Measurements from ENCODE around the gene SOCS7. TPM values are rescaled to one million over a fixed set of nuclear protein-coding genes. Genes with fewer than 3 reads are reported as not detected.
"Not testable (repeated sequence)": the region's sequence is repeated elsewhere in the genome, so short reads cannot be mapped to it uniquely, and the experiment has no call there.

SOCS7 gene
- total RNA-seq, 1 donor from 2014 or later: 33.3 TPM

DNA sequence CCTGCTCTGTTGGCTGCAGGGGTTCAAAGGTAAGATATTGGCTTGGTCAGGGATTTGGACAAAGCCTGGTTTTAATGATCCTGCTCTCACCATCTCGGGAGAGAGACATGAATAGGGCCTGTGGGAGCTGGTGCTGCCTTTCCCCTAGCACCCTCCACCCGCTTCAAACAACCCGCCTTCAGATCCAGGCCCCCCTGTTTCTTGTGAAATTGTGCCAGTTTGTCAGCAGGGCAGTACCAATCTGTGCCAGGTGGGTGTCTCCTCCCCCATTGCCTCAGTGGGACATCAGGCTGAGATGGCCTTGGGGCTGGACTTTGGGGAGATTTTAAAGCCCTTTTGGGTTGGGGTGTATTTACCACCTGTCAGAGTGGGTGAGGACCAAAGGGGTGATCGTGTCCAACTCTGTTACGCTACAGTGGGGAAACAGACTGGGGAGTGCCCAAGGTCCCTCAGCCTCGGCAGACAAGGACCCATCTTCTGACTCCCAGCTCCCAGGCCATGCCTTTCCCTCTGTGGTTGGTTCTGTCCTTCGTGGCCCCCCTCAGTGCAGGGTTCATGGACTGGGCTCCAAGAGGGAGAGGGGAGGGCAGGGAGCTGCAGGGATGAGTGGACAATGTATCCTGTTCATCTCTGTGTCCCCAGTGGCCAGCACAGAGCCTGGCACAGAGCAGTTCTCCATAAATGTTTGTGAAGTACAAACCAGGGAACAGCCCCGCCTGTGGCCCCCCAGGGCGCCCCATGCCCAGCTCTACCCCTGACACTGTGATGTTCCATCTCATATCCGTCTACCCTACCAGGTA lies 79.9 kb downstream of the SOCS7 start:
- H3K4me1 Mint-ChIP-seq (ENCODE audit: low read depth, unreplicated experiment): peaks cover 5% of the 10 kb centered on the region
- H3K27ac Mint-ChIP-seq (ENCODE audit: unreplicated experiment): no peak overlapping the region

DNA sequence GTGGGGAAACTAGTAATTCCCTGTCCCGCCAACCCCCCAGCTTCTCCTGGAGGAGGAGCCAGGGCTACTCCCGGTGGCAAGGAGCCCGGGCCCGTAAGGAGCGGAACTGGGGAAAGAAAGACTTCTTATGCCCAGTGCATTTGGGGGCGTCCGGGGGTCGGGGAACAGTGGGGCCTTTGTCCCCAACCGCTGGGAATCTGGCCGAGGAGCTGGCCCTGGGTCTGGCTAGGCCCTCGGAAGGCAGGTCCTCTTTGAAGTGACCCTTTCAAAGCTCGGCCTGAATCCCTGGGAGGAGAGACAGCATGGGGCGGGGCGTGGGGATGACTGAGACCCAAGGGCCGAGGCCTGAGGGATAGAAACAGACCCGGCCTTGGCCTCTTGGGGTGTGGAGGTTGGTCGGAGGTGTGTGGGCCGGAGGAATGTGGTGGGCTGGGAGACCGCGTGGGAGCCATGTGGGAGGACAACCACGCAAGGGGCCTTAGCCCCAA lies 82.6 kb downstream of the SOCS7 start:
- H3K27me3 Mint-ChIP-seq (ENCODE audit: unreplicated experiment): peaks cover 10% of the 10 kb centered on the region
- peaks cover 3% of the 10 kb centered on the region for H3K36me3 Mint-ChIP-seq (ENCODE audit: unreplicated experiment)
- no peak overlapping the region for H3K4me3 Mint-ChIP-seq (ENCODE audit: unreplicated experiment)
- DNase-seq: no peak
- H3K4me1 Mint-ChIP-seq (ENCODE audit: low read depth, unreplicated experiment): peaks cover 2% of the 10 kb centered on the region
- peaks cover 1% of the 10 kb centered on the region for H3K9me3 Mint-ChIP-seq (ENCODE audit: unreplicated experiment)
- no peak overlapping the region for H3K27ac Mint-ChIP-seq (ENCODE audit: unreplicated experiment)
- TF ChIP-seq, protein P1, sequence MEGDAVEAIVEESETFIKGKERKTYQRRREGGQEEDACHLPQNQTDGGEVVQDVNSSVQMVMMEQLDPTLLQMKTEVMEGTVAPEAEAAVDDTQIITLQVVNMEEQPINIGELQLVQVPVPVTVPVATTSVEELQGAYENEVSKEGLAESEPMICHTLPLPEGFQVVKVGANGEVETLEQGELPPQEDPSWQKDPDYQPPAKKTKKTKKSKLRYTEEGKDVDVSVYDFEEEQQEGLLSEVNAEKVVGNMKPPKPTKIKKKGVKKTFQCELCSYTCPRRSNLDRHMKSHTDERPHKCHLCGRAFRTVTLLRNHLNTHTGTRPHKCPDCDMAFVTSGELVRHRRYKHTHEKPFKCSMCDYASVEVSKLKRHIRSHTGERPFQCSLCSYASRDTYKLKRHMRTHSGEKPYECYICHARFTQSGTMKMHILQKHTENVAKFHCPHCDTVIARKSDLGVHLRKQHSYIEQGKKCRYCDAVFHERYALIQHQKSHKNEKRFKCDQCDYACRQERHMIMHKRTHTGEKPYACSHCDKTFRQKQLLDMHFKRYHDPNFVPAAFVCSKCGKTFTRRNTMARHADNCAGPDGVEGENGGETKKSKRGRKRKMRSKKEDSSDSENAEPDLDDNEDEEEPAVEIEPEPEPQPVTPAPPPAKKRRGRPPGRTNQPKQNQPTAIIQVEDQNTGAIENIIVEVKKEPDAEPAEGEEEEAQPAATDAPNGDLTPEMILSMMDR (IDR thresholded peaks at IDR 0.05; ENCODE audit: partially characterized antibody, unreplicated experiment): no peak

More for the DNA sequence above, 79.9 kb downstream of the SOCS7 start:
- no peak overlapping the region for H3K4me3 Mint-ChIP-seq (ENCODE audit: unreplicated experiment)
- H3K36me3 Mint-ChIP-seq (ENCODE audit: unreplicated experiment): no peaks in the 10 kb centered on the region
- TF ChIP-seq, protein P1 (IDR thresholded peaks at IDR 0.05; ENCODE audit: partially characterized antibody, unreplicated experiment): no peak
- peaks cover 3% of the 10 kb centered on the region for H3K9me3 Mint-ChIP-seq (ENCODE audit: unreplicated experiment)
- H3K27me3 Mint-ChIP-seq (ENCODE audit: unreplicated experiment): peaks cover 11% of the 10 kb centered on the region
- no peak for DNase-seq

DNA sequence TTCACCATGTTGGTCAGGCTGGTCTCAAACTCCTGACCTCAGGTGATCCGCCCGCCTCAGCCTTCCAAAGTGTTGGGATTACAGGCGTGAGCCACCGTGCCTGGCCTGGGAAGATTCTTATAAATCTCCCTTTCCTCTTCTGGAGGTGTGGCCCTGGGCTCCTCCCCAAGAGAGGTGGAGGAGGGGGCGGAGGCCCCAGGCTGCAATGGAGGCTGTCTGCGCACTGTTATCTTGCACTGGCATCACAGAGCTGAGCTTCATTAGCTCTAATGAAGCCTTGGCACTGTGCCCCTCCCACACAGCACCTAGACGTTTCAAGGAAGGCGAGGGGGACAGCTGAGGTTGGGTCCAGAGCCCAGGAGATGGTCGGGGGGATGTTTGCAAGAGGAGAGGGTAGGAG lies 84.2 kb downstream of the SOCS7 start:
- H3K36me3 Mint-ChIP-seq (ENCODE audit: unreplicated experiment): peaks cover 5% of the 10 kb centered on the region
- no peak for DNase-seq
- H3K27me3 Mint-ChIP-seq (ENCODE audit: unreplicated experiment): peaks cover 5% of the 10 kb centered on the region
- TF ChIP-seq, protein P1 (IDR thresholded peaks at IDR 0.05; ENCODE audit: partially characterized antibody, unreplicated experiment): no peak
- no peaks in the 10 kb centered on the region for H3K4me1 Mint-ChIP-seq (ENCODE audit: low read depth, unreplicated experiment)
- H3K27ac Mint-ChIP-seq (ENCODE audit: unreplicated experiment): no peak overlapping the region
- no peak overlapping the region for H3K4me3 Mint-ChIP-seq (ENCODE audit: unreplicated experiment)
- H3K9me3 Mint-ChIP-seq (ENCODE audit: unreplicated experiment): no peaks in the 10 kb centered on the region

DNA sequence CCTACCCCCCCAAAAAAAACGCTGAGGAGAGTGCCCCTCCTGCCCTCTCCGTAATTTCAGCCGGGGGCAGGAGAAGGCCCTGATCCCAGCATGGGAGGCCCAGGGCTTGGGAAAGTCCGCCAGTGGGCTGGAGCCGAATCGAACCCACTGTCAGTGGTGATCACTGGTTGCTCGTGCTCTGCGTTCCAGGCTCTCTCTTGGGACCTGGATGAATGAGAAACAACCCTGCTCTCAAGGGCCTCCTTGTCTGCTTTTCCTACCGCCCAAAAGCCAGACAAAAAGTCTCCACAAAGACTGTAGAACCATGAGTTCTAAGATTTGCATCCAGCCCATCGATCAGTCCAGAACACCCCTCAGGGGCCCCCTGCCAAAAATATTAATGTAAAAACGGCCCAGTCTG lies 84.7 kb downstream of the SOCS7 start:
- no peak overlapping the region for H3K27ac Mint-ChIP-seq (ENCODE audit: unreplicated experiment)
- H3K27me3 Mint-ChIP-seq (ENCODE audit: unreplicated experiment): peaks cover 4% of the 10 kb centered on the region
- H3K9me3 Mint-ChIP-seq (ENCODE audit: unreplicated experiment): no peaks in the 10 kb centered on the region
- no peak overlapping the region for H3K4me3 Mint-ChIP-seq (ENCODE audit: unreplicated experiment)
- no peaks in the 10 kb centered on the region for H3K4me1 Mint-ChIP-seq (ENCODE audit: low read depth, unreplicated experiment)
- no peak for DNase-seq
- TF ChIP-seq, protein P1 (IDR thresholded peaks at IDR 0.05; ENCODE audit: partially characterized antibody, unreplicated experiment): no peak
- peaks cover 5% of the 10 kb centered on the region for H3K36me3 Mint-ChIP-seq (ENCODE audit: unreplicated experiment)

DNA sequence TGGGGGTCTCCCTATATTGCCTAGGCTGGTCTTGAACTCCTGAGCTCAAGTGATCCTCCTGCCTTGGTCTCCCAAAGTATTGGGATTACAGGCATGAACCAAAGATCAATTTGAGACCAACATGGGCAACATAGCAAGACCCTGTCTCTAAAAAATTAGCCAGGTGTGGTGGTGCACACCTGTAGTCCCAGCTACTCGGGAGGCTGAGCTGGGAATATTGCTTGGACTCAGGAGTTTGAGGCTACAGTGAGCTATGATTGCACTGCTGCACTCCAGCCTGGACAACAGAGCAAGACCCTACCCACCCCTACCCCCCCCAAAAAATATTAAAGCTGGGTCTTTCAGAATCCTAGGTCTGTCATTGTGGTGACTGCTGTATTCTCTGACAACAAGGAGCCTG lies 85.7 kb downstream of the SOCS7 start:
- H3K4me3 Mint-ChIP-seq (ENCODE audit: unreplicated experiment); H3K36me3 Mint-ChIP-seq (ENCODE audit: unreplicated experiment); DNase-seq; H3K27me3 Mint-ChIP-seq (ENCODE audit: unreplicated experiment); H3K4me1 Mint-ChIP-seq (ENCODE audit: low read depth, unreplicated experiment); H3K9me3 Mint-ChIP-seq (ENCODE audit: unreplicated experiment); H3K27ac Mint-ChIP-seq (ENCODE audit: unreplicated experiment): not testable (repeated sequence)
